Vagina (tissue), 2 donors: ENCODE data around the gene FLRT2.

Experiments
- POLR2A ChIP-seq, 2 donors: fragments of 450-650 bp; IDR thresholded peaks; one replicate each; pipeline ENCODE4 v1.6.1; 2017; ENCODE audit warnings: antibody characterized with exemption in 2 of 2, mild to moderate bottlenecking in 2 of 2, moderate library complexity in 2 of 2
- TF ChIP-seq, protein P1 (sequence below), 3 experiments: fragments of 450-650 bp in 2 of 3; fragments of 200-600 bp in 1 of 3; sonication (generic) in 1 of 3; IDR thresholded peaks; one replicate each; pipeline ENCODE4 v1.5.1; 2017 to 2019; ENCODE audit warnings: antibody characterized with exemption in 3 of 3, mild to moderate bottlenecking in 2 of 3, moderate library complexity in 2 of 3

GRCh38 chr14:85572011-85572410, 42.1 kb downstream of the FLRT2 start:
- TF ChIP-seq, protein P1, sequence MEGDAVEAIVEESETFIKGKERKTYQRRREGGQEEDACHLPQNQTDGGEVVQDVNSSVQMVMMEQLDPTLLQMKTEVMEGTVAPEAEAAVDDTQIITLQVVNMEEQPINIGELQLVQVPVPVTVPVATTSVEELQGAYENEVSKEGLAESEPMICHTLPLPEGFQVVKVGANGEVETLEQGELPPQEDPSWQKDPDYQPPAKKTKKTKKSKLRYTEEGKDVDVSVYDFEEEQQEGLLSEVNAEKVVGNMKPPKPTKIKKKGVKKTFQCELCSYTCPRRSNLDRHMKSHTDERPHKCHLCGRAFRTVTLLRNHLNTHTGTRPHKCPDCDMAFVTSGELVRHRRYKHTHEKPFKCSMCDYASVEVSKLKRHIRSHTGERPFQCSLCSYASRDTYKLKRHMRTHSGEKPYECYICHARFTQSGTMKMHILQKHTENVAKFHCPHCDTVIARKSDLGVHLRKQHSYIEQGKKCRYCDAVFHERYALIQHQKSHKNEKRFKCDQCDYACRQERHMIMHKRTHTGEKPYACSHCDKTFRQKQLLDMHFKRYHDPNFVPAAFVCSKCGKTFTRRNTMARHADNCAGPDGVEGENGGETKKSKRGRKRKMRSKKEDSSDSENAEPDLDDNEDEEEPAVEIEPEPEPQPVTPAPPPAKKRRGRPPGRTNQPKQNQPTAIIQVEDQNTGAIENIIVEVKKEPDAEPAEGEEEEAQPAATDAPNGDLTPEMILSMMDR (IDR thresholded peaks at IDR 0.05), result no peak
- no peak for TF ChIP-seq POLR2A (IDR thresholded peaks at IDR 0.05)
